IMR-90 (cell line): ENCODE measurements around the gene CAP2. TPM values are rescaled to one million over a fixed set of nuclear protein-coding genes. Genes with fewer than 3 reads are reported as not detected.

Experiments
- ATAC-seq: fragments of 200-7000 bp; cut with Tn5 transposase; 2 replicates; pipeline ENCODE4 v1.9.1; 2020; ENCODE audit warnings: low read depth, mild to moderate bottlenecking, moderate library complexity
- BruUV-seq: library from RNA; stranded (reverse); fragments of 400-500 nt; replicated peaks from 2 replicates; lab custom pipeline; 2021; lab: Mats Ljungman, UMichigan
- CTCF ChIA-PET: fragments of 300-600 bp; formaldehyde crosslinking; extraction: SDS; loops from one replicate; lab custom pipeline; 2021; ENCODE audit warnings: antibody characterized with exemption; lab: Yijun Ruan, JAX
- POLR2A ChIA-PET: fragments of 300-600 bp; sonication (Branson Sonifier 250); formaldehyde crosslinking; loops from one replicate; lab custom pipeline; 2022; ENCODE audit warnings: antibody characterized with exemption; ENCODE audit not compliant: unreplicated experiment; lab: Charles Lee
- DNase-seq: peaks from one replicate; pipeline ENCODE4 v3.0.0; 2013
- H2AFZ ChIP-seq: replicated peaks from 2 replicates; pipeline ENCODE3; 2013; ENCODE audit warnings: low read length, mild to moderate bottlenecking; ENCODE audit not compliant: poor library complexity
- H2AK5ac ChIP-seq: 2 replicates; pipeline ENCODE4 v1.6.1; 2013; ENCODE audit warnings: low read depth, low read length, inconsistent platforms
- H2AK9ac ChIP-seq: replicated peaks from 2 replicates; pipeline ENCODE3; 2013; ENCODE audit warnings: mild to moderate bottlenecking, low read depth, low read length, moderate library complexity; ENCODE audit not compliant: poor library complexity
- H2BK120ac ChIP-seq: 2 replicates; pipeline ENCODE4 v1.6.1; 2013; ENCODE audit warnings: low read depth, low read length, inconsistent platforms
- H2BK15ac ChIP-seq: 3 replicates; pipeline ENCODE4 v1.6.1; 2013; ENCODE audit warnings: low read depth, low read length, inconsistent platforms
- H2BK20ac ChIP-seq: 2 replicates; pipeline ENCODE4 v1.6.1; 2013; ENCODE audit warnings: low read depth, mild to moderate bottlenecking, inconsistent platforms, low read length, moderate library complexity
- H2BK5ac ChIP-seq: 2 replicates; pipeline ENCODE4 v1.6.1; 2013; ENCODE audit warnings: mild to moderate bottlenecking, low read depth, low read length, inconsistent platforms; ENCODE audit not compliant: poor library complexity, severe bottlenecking
- H3K14ac ChIP-seq: replicated peaks from 2 replicates; pipeline ENCODE4 v1.6.1; 2013; ENCODE audit warnings: low read depth, low read length, inconsistent platforms
- H3K18ac ChIP-seq: 2 replicates; pipeline ENCODE4 v1.6.1; 2013; ENCODE audit warnings: low read depth, low read length, control low read depth
- H3K23ac ChIP-seq: 2 replicates; pipeline ENCODE4 v1.6.1; 2013; ENCODE audit warnings: low read depth, low read length, inconsistent platforms
- H3K27ac ChIP-seq: 2 replicates; pipeline ENCODE4 v1.5.1; 2013; ENCODE audit warnings: mild to moderate bottlenecking, control low read depth, low read length; ENCODE audit not compliant: insufficient read depth
- H3K27me3 ChIP-seq: 2 replicates; pipeline ENCODE4 v1.6.1; 2013; ENCODE audit warnings: low read length; ENCODE audit not compliant: control insufficient read depth, insufficient read depth
- H3K36me3 ChIP-seq: 2 replicates; pipeline ENCODE4 v1.6.1; 2013; ENCODE audit warnings: low read length, mixed read lengths; ENCODE audit not compliant: control insufficient read depth, insufficient read depth
- H3K4ac ChIP-seq: 2 replicates; pipeline ENCODE4 v1.6.1; 2013; ENCODE audit warnings: low read depth, low read length, inconsistent platforms
- H3K4me1 ChIP-seq: 2 replicates; pipeline ENCODE4 v1.6.1; 2013; ENCODE audit warnings: low read length, mixed read lengths; ENCODE audit not compliant: control insufficient read depth, insufficient read depth
- H3K4me2 ChIP-seq: 2 replicates; pipeline ENCODE4 v1.6.1; 2013; ENCODE audit warnings: low read depth, mild to moderate bottlenecking, control low read depth, low read length, moderate library complexity
- H3K4me3 ChIP-seq: 2 replicates; pipeline ENCODE4 v1.5.1; 2013; ENCODE audit warnings: low read depth, mild to moderate bottlenecking, control low read depth, low read length, moderate library complexity; ENCODE audit not compliant: insufficient read depth
- H3K56ac ChIP-seq: 2 replicates; pipeline ENCODE4 v1.6.1; 2013; ENCODE audit warnings: low read length, inconsistent platforms; ENCODE audit not compliant: insufficient read depth; ENCODE audit errors: extremely low read depth
- H3K79me1 ChIP-seq, 2 experiments: 2 replicates each; pipeline ENCODE4 v1.6.1; 2013; ENCODE audit warnings: low read length in 2 of 2, inconsistent platforms in 1 of 2, low read depth in 1 of 2
- H3K9ac ChIP-seq: 2 replicates; pipeline ENCODE4 v1.6.1; 2013; ENCODE audit warnings: low read depth, low read length, control low read depth
- H3K9me1 ChIP-seq: 2 replicates; pipeline ENCODE4 v1.6.1; 2013; ENCODE audit warnings: low read length, inconsistent platforms; ENCODE audit not compliant: insufficient read depth
- H3K9me3 ChIP-seq: 2 replicates; pipeline ENCODE4 v1.6.1; 2013; ENCODE audit warnings: low read length; ENCODE audit not compliant: control insufficient read depth, insufficient read depth
- H4K20me1 ChIP-seq: 2 replicates; pipeline ENCODE4 v1.6.1; 2013; ENCODE audit warnings: low read length, inconsistent platforms; ENCODE audit not compliant: insufficient read depth
- H4K5ac ChIP-seq: 2 replicates; pipeline ENCODE4 v1.6.1; 2013; ENCODE audit warnings: mild to moderate bottlenecking, low read depth, low read length, control low read depth
- H4K8ac ChIP-seq, 2 experiments: 2 replicates each; pipeline ENCODE4 v1.6.1; 2013; ENCODE audit warnings: low read depth in 2 of 2, low read length in 2 of 2, control low read depth in 1 of 2, inconsistent platforms in 1 of 2
- H4K91ac ChIP-seq: 2 replicates; pipeline ENCODE4 v1.6.1; 2013; ENCODE audit warnings: low read depth, low read length, inconsistent platforms; ENCODE audit not compliant: insufficient read depth
- RFX5 ChIP-seq: IDR thresholded peaks from 2 replicates; pipeline ENCODE4 v1.8.0; 2012; ENCODE audit warnings: low read depth, mild to moderate bottlenecking, low read length, moderate library complexity
- SMC3 ChIP-seq: fragments of 150-350 bp; IDR thresholded peaks from 2 replicates; pipeline ENCODE4 v1.6.1; 2016; ENCODE audit warnings: low read depth, mild to moderate bottlenecking, antibody characterized with exemption, low read length, moderate library complexity
- WGBS, 2 experiments: methylation state at CpG; one replicate each; pipeline versions ENCODE4 v1.1.5 to v1.1.7; 2013; ENCODE audit warnings: missing lambda C conversion rate in 2 of 2; ENCODE audit not compliant: insufficient read length in 1 of 2; ENCODE audit errors: extremely low coverage in 2 of 2; 5-methylcytosine and 5-hydroxymethylcytosine counted together
- dilution Hi-C: fragments of 300-500 bp; cut with HindIII; formaldehyde crosslinking; loops from one replicate; pipeline ENCODE4 v1.14.3; 2018; ENCODE audit warnings: low sequenced_read_pairs; ENCODE audit not compliant: unreplicated experiment
- in situ Hi-C: fragments of 300-500 bp; cut with MboI; formaldehyde crosslinking; loops from 3 replicates; pipeline ENCODE4 v1.14.3; 2019; ENCODE audit warnings: low sequenced_read_pairs, inconsistent platforms, mixed read lengths
- intact Hi-C: fragments of 100-400 bp; cut with micrococcal nuclease; formaldehyde crosslinking; loops from 2 replicates; pipeline ENCODE4 v1.10.0; 2022
- polyA plus RNA-seq, 3 experiments: library from polyadenylated mRNA; depleted of rRNA; stranded (reverse); fragments of >200 nt; gene quantifications; 2 replicates each; pipeline ENCODE4 v1.2.3, GENCODE V29; 2012; ENCODE audit warnings: low replicate concordance in 1 of 3
- total RNA-seq: library from RNA; depleted of rRNA; stranded (reverse); fragments of >200 nt; gene quantifications from 2 replicates; pipeline ENCODE4 v1.2.3, GENCODE V29; 2012

The CAP2 gene
- total and polyA plus RNA-seq, 2 of the 4 experiments (the other 2 are of a cell fraction): 14.5 to 27.5 TPM

GRCh38 chr6:17454316-17455005 is 61.1 kb downstream of the CAP2 start:
- peak overlapping the region in 1 of 2 experiments; percentile 28; a peak in 1 of 4 replicates for H4K8ac ChIP-seq
- H2AK5ac ChIP-seq: peak overlapping the region; percentile 71; the same call in 1 of the 2 replicates
- intact Hi-C loops (no loop called here), in situ Hi-C loops (no loop called here), dilution Hi-C loops (no loop called here)
- H2BK20ac ChIP-seq: no peak overlapping the region
- peaks cover 6% of the 10 kb centered on the region for H3K9me1 ChIP-seq
- no peak for TF ChIP-seq SMC3
- TF ChIP-seq RFX5: no peak
- ATAC-seq: peak; percentile 90
- no TSS peak for BruUV-seq
- peak overlapping the region; percentile 33 for H2BK5ac ChIP-seq
- no CpG with 5 or more reads among the region's 7 CpGs for WGBS, 2 experiments
- H3K36me3 ChIP-seq: no peaks in the 10 kb centered on the region; the same call in 1 of the 2 replicates
- DNase-seq: peak; percentile 59
- H3K4me1 ChIP-seq: peaks cover 6% of the 10 kb centered on the region; the same call in 1 of the 2 replicates
- H3K56ac ChIP-seq: no peak overlapping the region
- peak overlapping the region; percentile 16 for H3K27ac ChIP-seq
- H3K4me3 ChIP-seq: no peak overlapping the region
- H3K79me1 ChIP-seq: peaks cover 21 to 37% of the 10 kb centered on the region in 2 experiments
- H2AK9ac ChIP-seq: no peak overlapping the region
- no peaks in the 10 kb centered on the region for H3K27me3 ChIP-seq
- H3K9me3 ChIP-seq: no peaks in the 10 kb centered on the region
- 0 out of 2 replicates have a peak overlapping the region, but pooled peaks have one; percentile 64 for H3K4ac ChIP-seq
- H2AFZ ChIP-seq: peak overlapping the region; percentile 26
- H3K14ac ChIP-seq: 0 out of 2 replicates have a peak overlapping the region, but pooled peaks have one; percentile 45
- peak overlapping the region; percentile 21; the same call in 1 of the 2 replicates for H4K91ac ChIP-seq
- ChIA-PET CTCF (no interaction called here), POLR2A (interaction anchor here (0.6 kb wide), 1 partner anchor 144 kb away, joined by 3 read pairs; no protein-coding TSS in a partner anchor)
- 0 out of 2 replicates have a peak overlapping the region, but pooled peaks have one; percentile 29 for H4K5ac ChIP-seq
- no peaks in the 10 kb centered on the region for H4K20me1 ChIP-seq
- H3K9ac ChIP-seq: no peak overlapping the region
- no peak overlapping the region for H2BK15ac ChIP-seq
- H3K4me2 ChIP-seq: peak overlapping the region; percentile 35; the same call in 1 of the 2 replicates
- 0 out of 2 replicates have a peak overlapping the region, but pooled peaks have one; percentile 8 for H3K23ac ChIP-seq
- peak overlapping the region; percentile 34 for H2BK120ac ChIP-seq
- peak overlapping the region; percentile 33; the same call in 1 of the 2 replicates for H3K18ac ChIP-seq
